Testis (tissue), 3 donors: Measurements from ENCODE around the gene L3MBTL4. TPM values are rescaled to one million over a fixed set of nuclear protein-coding genes. Genes with fewer than 3 reads are reported as not detected.

Experiments used
- DNase-seq: peaks from one replicate; pipeline ENCODE4 v3.0.0-alpha.2; 2019
- H3K27ac ChIP-seq, 2 donors: fragments of 200-600 bp; sonication (generic); one replicate each; pipeline ENCODE4 v1.5.1; 2019
- H3K27me3 ChIP-seq: fragments of 200-600 bp; sonication (generic); one replicate; pipeline ENCODE4 v1.5.1; 2019
- H3K36me3 ChIP-seq: fragments of 200-600 bp; sonication (generic); one replicate; pipeline ENCODE4 v1.5.1; 2017; ENCODE audit warnings: low read depth; ENCODE audit errors: missing control alignments
- H3K4me1 ChIP-seq: fragments of 200-600 bp; sonication (generic); one replicate; pipeline ENCODE4 v1.5.1; 2019
- H3K4me3 ChIP-seq, 2 donors: fragments of 200-600 bp; sonication (generic); one replicate each; pipeline ENCODE4 v1.5.1; 2017 to 2019
- H3K9me3 ChIP-seq: fragments of 200-600 bp; sonication (generic); one replicate; pipeline ENCODE4 v1.5.1; 2017
- CTCF ChIP-seq, 3 experiments: fragments of 450-650 bp in 2 of 3; fragments of 200-600 bp in 1 of 3; sonication (generic) in 1 of 3; IDR thresholded peaks; one replicate each; pipeline ENCODE4 v1.5.1; 2016 to 2019; ENCODE audit warnings: antibody characterized with exemption in 3 of 3, mild to moderate bottlenecking in 2 of 3, moderate library complexity in 1 of 3
- POLR2A ChIP-seq: fragments of 450-650 bp; IDR thresholded peaks from one replicate; pipeline ENCODE4 v1.6.1; 2017; ENCODE audit warnings: antibody characterized with exemption, mild to moderate bottlenecking, moderate library complexity
- WGBS, 2 donors: methylation state at CpG; one replicate each; pipeline ENCODE4 v1.1.5; 2018; 5-methylcytosine and 5-hydroxymethylcytosine counted together
- intact Hi-C: fragments of 100-400 bp; cut with DNase I; formaldehyde crosslinking; loops from one replicate; pipeline ENCODE4 v1.15.1; 2023; ENCODE audit warnings: low total_unique reads
- polyA plus RNA-seq: library from polyadenylated mRNA; stranded (reverse); fragments of 350-450 nt; fragmentation: Illumina TruSeq; extraction: RNeasy Lipid Tissue Mini Kit (QIAGEN cat#74804); gene quantifications from one replicate; pipeline ENCODE4 v1.2.3, GENCODE V29; 2014; ENCODE audit warnings: low read depth, low replicate concordance; ENCODE audit not compliant: insufficient read depth
- total RNA-seq, 2 donors: library from RNA; depleted of rRNA; stranded (reverse); fragments of >200 nt; gene quantifications; one replicate each; pipeline ENCODE4 v1.2.3, GENCODE V29; 2016

Gene L3MBTL4
- total and polyA plus RNA-seq, 3 donors from 2014 or later, result 26.6 to 50.9 (median 46.2) TPM

GRCh38 chr18:5937795-5938194 lies 476.9 kb downstream of the L3MBTL4 start:
- Histone ChIP-seq H3K27me3 (no peaks in the 10 kb centered on the region), H3K4me3 (no peak overlapping the region), H3K36me3 (no peaks in the 10 kb centered on the region), H3K9me3 (no peaks in the 10 kb centered on the region), H3K27ac (no peak overlapping the region), H3K4me1 (no peaks in the 10 kb centered on the region)
- intact Hi-C loops, result no loop called here
- DNase-seq, result no peak
- WGBS, 2 donors, result 83 to 89% methylated on average over 3 of the region's 3 CpGs
- no peak for TF ChIP-seq POLR2A
- TF ChIP-seq CTCF (IDR thresholded peaks at IDR 0.05), result no peak

- Histone ChIP-seq H3K4me1 (no peaks in the 10 kb centered on the region), H3K27ac (no peak overlapping the region), H3K36me3 (no peaks in the 10 kb centered on the region), H3K9me3 (no peaks in the 10 kb centered on the region), H3K4me3 (no peak overlapping the region), H3K27me3 (no peaks in the 10 kb centered on the region)
- intact Hi-C loops, result no loop called here
- TF ChIP-seq POLR2A (no peak), CTCF (IDR thresholded peaks at IDR 0.05) (no peak)
- 91 to 93% methylated on average over 7 of the region's 7 CpGs for WGBS, 2 donors
- DNase-seq, result no peak
Observed at GRCh38 chr18:5937121-5937520, 477.6 kb downstream of the L3MBTL4 start.

- 68% methylated on average over 2 of the region's 2 CpGs for WGBS, 2 donors
- Histone ChIP-seq H3K27ac (no peak overlapping the region), H3K9me3 (no peaks in the 10 kb centered on the region), H3K36me3 (no peaks in the 10 kb centered on the region), H3K27me3 (no peaks in the 10 kb centered on the region), H3K4me1 (no peaks in the 10 kb centered on the region), H3K4me3 (no peak overlapping the region)
- no peak for DNase-seq
- intact Hi-C loops, result no loop called here
- TF ChIP-seq POLR2A, result no peak
- no peak for TF ChIP-seq CTCF (IDR thresholded peaks at IDR 0.05)
Observed at GRCh38 chr18:5930789-5931188, 483.9 kb downstream of the L3MBTL4 start.

- no peak overlapping the region for H3K27ac ChIP-seq
- H3K27me3 ChIP-seq, result no peaks in the 10 kb centered on the region
- intact Hi-C loops, result no loop called here
- WGBS, 2 donors, result 73 to 95% methylated on average over 3 of the region's 3 CpGs
- no peaks in the 10 kb centered on the region for H3K4me1 ChIP-seq
- no peaks in the 10 kb centered on the region for H3K9me3 ChIP-seq
- no peak overlapping the region for H3K4me3 ChIP-seq
- no peaks in the 10 kb centered on the region for H3K36me3 ChIP-seq
- no peak for DNase-seq
- TF ChIP-seq POLR2A (no peak), CTCF (IDR thresholded peaks at IDR 0.05) (no peak)
Observed at GRCh38 chr18:5918205-5918858, 496.4 kb downstream of the L3MBTL4 start.

GRCh38 chr18:5914951-5915350 lies 499.8 kb downstream of the L3MBTL4 start:
- DNase-seq, result no peak
- H3K4me3 ChIP-seq, result no peak overlapping the region
- H3K27ac ChIP-seq, result no peak overlapping the region
- no peaks in the 10 kb centered on the region for H3K9me3 ChIP-seq
- no peaks in the 10 kb centered on the region for H3K4me1 ChIP-seq
- H3K27me3 ChIP-seq, result no peaks in the 10 kb centered on the region
- no peaks in the 10 kb centered on the region for H3K36me3 ChIP-seq
- WGBS, 2 donors, result 66 to 82% methylated on average over 5 of the region's 5 CpGs
- no peak for TF ChIP-seq POLR2A
- TF ChIP-seq CTCF (IDR thresholded peaks at IDR 0.05), result no peak
- intact Hi-C loops, result no loop called here
